Fibroblast of lung (primary cell): ENCODE measurements around the gene AKAP6. TPM values are rescaled to one million over a fixed set of nuclear protein-coding genes. Genes with fewer than 3 reads are reported as not detected.

Experiments
- DNase-seq, 2 donors: peaks; one replicate each; pipeline versions ENCODE4 v3.0.0 to v3.0.0-alpha.2; 2010; ENCODE audit warnings: low read depth in 2 of 2
- H2AFZ ChIP-seq: 2 replicates; pipeline ENCODE4 v1.5.1; 2012; ENCODE audit warnings: low read length, control low read depth, inconsistent platforms
- H3K27ac ChIP-seq: 2 replicates; pipeline ENCODE4 v1.5.1; 2011; ENCODE audit warnings: low read length, control low read depth; ENCODE audit not compliant: insufficient read depth
- H3K27me3 ChIP-seq: 2 replicates; pipeline ENCODE4 v1.5.1; 2011; ENCODE audit warnings: mild to moderate bottlenecking, low read length; ENCODE audit not compliant: control insufficient read depth, insufficient read depth
- H3K36me3 ChIP-seq: 2 replicates; pipeline ENCODE4 v1.5.1; 2011; ENCODE audit warnings: low read length; ENCODE audit not compliant: control insufficient read depth, insufficient read depth
- H3K4me1 ChIP-seq: 2 replicates; pipeline ENCODE4 v1.5.1; 2011; ENCODE audit warnings: low read length; ENCODE audit not compliant: control insufficient read depth, insufficient read depth; ENCODE audit errors: extremely low read depth
- H3K4me2 ChIP-seq: 2 replicates; pipeline ENCODE4 v1.5.1; 2011; ENCODE audit warnings: low read length, control low read depth; ENCODE audit not compliant: insufficient read depth; ENCODE audit errors: extremely low read depth
- H3K4me3 ChIP-seq, 4 experiments: fragments of 200-600 bp in 1 of 4; sonication (generic) in 1 of 4; replicated peaks in 1 of 4; 2 replicates each; pipeline ENCODE4 v1.5.1; 2011 to 2016; ENCODE audit warnings: low read length in 4 of 4, low read depth in 3 of 4, mild to moderate bottlenecking in 3 of 4, control low read depth in 2 of 4, inconsistent platforms in 1 of 4, mixed read lengths in 1 of 4; ENCODE audit not compliant: insufficient read depth in 1 of 4; ENCODE audit errors: control extremely low read depth in 1 of 4
- H3K79me2 ChIP-seq: 2 replicates; pipeline ENCODE4 v1.5.1; 2012; ENCODE audit warnings: mild to moderate bottlenecking, low read length, inconsistent platforms; ENCODE audit not compliant: control insufficient read depth, insufficient read depth
- H3K9ac ChIP-seq: 2 replicates; pipeline ENCODE4 v1.5.1; 2011; ENCODE audit warnings: mild to moderate bottlenecking, low read length, control low read depth; ENCODE audit not compliant: insufficient read depth
- H3K9me3 ChIP-seq: 2 replicates; pipeline ENCODE4 v1.5.1; 2012; ENCODE audit warnings: low read depth, low read length; ENCODE audit not compliant: control insufficient read depth, insufficient read depth
- H4K20me1 ChIP-seq: 2 replicates; pipeline ENCODE4 v1.5.1; 2011; ENCODE audit warnings: low read length; ENCODE audit not compliant: control insufficient read depth, insufficient read depth; ENCODE audit errors: extremely low read depth
- EZH2 ChIP-seq: IDR thresholded peaks from 2 replicates; pipeline ENCODE4 v1.5.1; 2012; ENCODE audit warnings: low read length, control low read depth, mild to moderate bottlenecking; ENCODE audit errors: missing control alignments
- polyA plus RNA-seq, 2 donors: library from polyadenylated mRNA; depleted of rRNA in 1 of 2; stranded (reverse) in 1 of 2; unstranded in 1 of 2; fragments of >200 nt; gene quantifications; 2 replicates each; pipeline ENCODE4 v1.2.1, GENCODE V29; 2011 to 2012; ENCODE audit warnings: missing spikeins in 1 of 2
- total RNA-seq: library from RNA; depleted of rRNA; stranded (reverse); fragments of >200 nt; gene quantifications from 2 replicates; pipeline ENCODE4 v1.2.1, GENCODE V29; 2014
- TF ChIP-seq, protein P1 (sequence below), 2 donors: IDR thresholded peaks in 1 of 2; conservative IDR thresholded peaks in 1 of 2; 1 replicate in 1 of 2; 2 replicates in 1 of 2; pipeline ENCODE4 v1.5.1; 2011 to 2012; ENCODE audit warnings: low read length in 2 of 2, control low read depth in 1 of 2, inconsistent platforms in 1 of 2, low read depth in 1 of 2, mild to moderate bottlenecking in 1 of 2

The AKAP6 gene
- total and polyA plus RNA-seq, 2 donors (not counting 1 experiment from before 2014, with no cell fraction given) = 3.3 to 10.9 TPM

GRCh38 chr14:32434880-32435279 is 105.8 kb downstream of the AKAP6 start:
- Histone ChIP-seq H3K79me2 (no peaks in the 10 kb centered on the region), H3K4me1 (no peaks in the 10 kb centered on the region), H3K9ac (no peak overlapping the region), H3K27ac (no peak overlapping the region), H3K9me3 (no peaks in the 10 kb centered on the region), H3K36me3 (no peaks in the 10 kb centered on the region), H3K4me3 (no peak overlapping the region), H3K4me2 (no peak overlapping the region), H4K20me1 (no peaks in the 10 kb centered on the region), H3K27me3 (no peaks in the 10 kb centered on the region), H2AFZ (no peak overlapping the region)
- DNase-seq = no peak
- TF ChIP-seq, protein P1, sequence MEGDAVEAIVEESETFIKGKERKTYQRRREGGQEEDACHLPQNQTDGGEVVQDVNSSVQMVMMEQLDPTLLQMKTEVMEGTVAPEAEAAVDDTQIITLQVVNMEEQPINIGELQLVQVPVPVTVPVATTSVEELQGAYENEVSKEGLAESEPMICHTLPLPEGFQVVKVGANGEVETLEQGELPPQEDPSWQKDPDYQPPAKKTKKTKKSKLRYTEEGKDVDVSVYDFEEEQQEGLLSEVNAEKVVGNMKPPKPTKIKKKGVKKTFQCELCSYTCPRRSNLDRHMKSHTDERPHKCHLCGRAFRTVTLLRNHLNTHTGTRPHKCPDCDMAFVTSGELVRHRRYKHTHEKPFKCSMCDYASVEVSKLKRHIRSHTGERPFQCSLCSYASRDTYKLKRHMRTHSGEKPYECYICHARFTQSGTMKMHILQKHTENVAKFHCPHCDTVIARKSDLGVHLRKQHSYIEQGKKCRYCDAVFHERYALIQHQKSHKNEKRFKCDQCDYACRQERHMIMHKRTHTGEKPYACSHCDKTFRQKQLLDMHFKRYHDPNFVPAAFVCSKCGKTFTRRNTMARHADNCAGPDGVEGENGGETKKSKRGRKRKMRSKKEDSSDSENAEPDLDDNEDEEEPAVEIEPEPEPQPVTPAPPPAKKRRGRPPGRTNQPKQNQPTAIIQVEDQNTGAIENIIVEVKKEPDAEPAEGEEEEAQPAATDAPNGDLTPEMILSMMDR (conservative IDR thresholded peaks at IDR 0.05 in 1 of 2, IDR thresholded peaks at IDR 0.05 in 1 of 2; ENCODE audit: low read depth in 1 of 2, low read length in 2 of 2) = no peak
- no peak for TF ChIP-seq EZH2

GRCh38 chr14:32435411-32435810 is 106.3 kb downstream of the AKAP6 start:
- H3K27me3 ChIP-seq = no peaks in the 10 kb centered on the region
- no peak for TF ChIP-seq EZH2
- TF ChIP-seq, protein P1 (conservative IDR thresholded peaks at IDR 0.05 in 1 of 2, IDR thresholded peaks at IDR 0.05 in 1 of 2; ENCODE audit: low read depth in 1 of 2, low read length in 2 of 2) = no peak
- no peak overlapping the region for H3K27ac ChIP-seq
- no peaks in the 10 kb centered on the region for H3K79me2 ChIP-seq
- no peak overlapping the region for H3K9ac ChIP-seq
- no peak overlapping the region for H3K4me2 ChIP-seq
- DNase-seq = no peak
- no peak overlapping the region for H3K4me3 ChIP-seq
- no peak overlapping the region for H2AFZ ChIP-seq
- no peaks in the 10 kb centered on the region for H3K9me3 ChIP-seq
- H3K36me3 ChIP-seq = no peaks in the 10 kb centered on the region
- no peaks in the 10 kb centered on the region for H4K20me1 ChIP-seq
- H3K4me1 ChIP-seq = no peaks in the 10 kb centered on the region

- Histone ChIP-seq H3K9me3 (no peaks in the 10 kb centered on the region), H3K9ac (no peak overlapping the region), H4K20me1 (no peaks in the 10 kb centered on the region), H3K4me1 (no peaks in the 10 kb centered on the region), H3K4me3 (no peak overlapping the region), H3K27ac (no peak overlapping the region), H2AFZ (no peak overlapping the region), H3K79me2 (no peaks in the 10 kb centered on the region), H3K27me3 (no peaks in the 10 kb centered on the region), H3K36me3 (no peaks in the 10 kb centered on the region), H3K4me2 (no peak overlapping the region)
- DNase-seq = no peak
- TF ChIP-seq, protein P1 (conservative IDR thresholded peaks at IDR 0.05 in 1 of 2, IDR thresholded peaks at IDR 0.05 in 1 of 2; ENCODE audit: low read depth in 1 of 2, low read length in 2 of 2) = no peak
- TF ChIP-seq EZH2 = no peak
Observed at GRCh38 chr14:32436993-32437392, 107.9 kb downstream of the AKAP6 start.
